Mammary epithelial cell (primary cell): ENCODE data around the gene TMEM248.

Source experiments
- CTCF ChIP-seq, 2 donors: IDR thresholded peaks in 1 of 2; conservative IDR thresholded peaks in 1 of 2; 2 replicates each; pipeline ENCODE4 v1.5.1; 2011 to 2012; ENCODE audit warnings: inconsistent platforms in 2 of 2, low read length in 2 of 2, mild to moderate bottlenecking in 2 of 2, control low read depth in 1 of 2, low read depth in 1 of 2; ENCODE audit not compliant: insufficient read depth in 1 of 2; ENCODE audit errors: extremely low read depth in 1 of 2
- EZH2 ChIP-seq: IDR thresholded peaks from 2 replicates; pipeline ENCODE4 v1.6.1; 2012; ENCODE audit warnings: low read length, inconsistent platforms, borderline replicate concordance

- TF ChIP-seq CTCF (conservative IDR thresholded peaks at IDR 0.05 in 1 of 2, IDR thresholded peaks at IDR 0.05 in 1 of 2; ENCODE audit: extremely low read depth in 1 of 2, insufficient read depth in 1 of 2, low read depth in 1 of 2, low read length in 2 of 2) (no peak), EZH2 (no peak)
Measured at GRCh38 chr7:66883716-66884115, 37.3 kb upstream of the TMEM248 start.
